ENCODE results near the gene AQP10. TPM values are rescaled to one million over a fixed set of nuclear protein-coding genes. Genes with fewer than 3 reads are reported as not detected.
A peak's percentile ranks its signal among the peaks of the same experiment; 100 is the strongest.
"Not testable (repeated sequence)": the region's sequence is repeated elsewhere in the genome, so short reads cannot be mapped to it uniquely, and the experiment has no call there.

Gene AQP10
- total RNA-seq, 4 donors from 2014 or later, result not detected

GRCh38 chr1:154335025-154335714, 14.3 kb downstream of the AQP10 start:
- Histone ChIP-seq H3K4me3 (no peak overlapping the region), H3K9me3 (no peaks in the 10 kb centered on the region), H3K27ac (peak overlapping the region; percentile 59 to 75), H3K4me1 (peaks cover 0 to 7% of the 10 kb centered on the region in 2 donors), H3K36me3 (no peaks in the 10 kb centered on the region), H3K27me3 (no peaks in the 10 kb centered on the region)
- DNase-seq, result peak; percentile 76 to 85
- TF ChIP-seq CTCF (IDR thresholded peaks at IDR 0.05) (peak; percentile 67 to 90 (median 82)), POLR2A (IDR thresholded peaks at IDR 0.05) (no peak)
- intact Hi-C loops (cut with DNase I; ENCODE audit: low total_unique reads), result no loop called here

GRCh38 chr1:154337253-154337894, 16.5 kb downstream of the AQP10 start:
- no peaks in the 10 kb centered on the region for H3K27me3 ChIP-seq
- no peak for TF ChIP-seq CTCF (IDR thresholded peaks at IDR 0.05)
- TF ChIP-seq POLR2A (IDR thresholded peaks at IDR 0.05), result no peak
- H3K4me3 ChIP-seq, result no peak overlapping the region
- H3K36me3 ChIP-seq, result no peaks in the 10 kb centered on the region
- no peaks in the 10 kb centered on the region for H3K9me3 ChIP-seq
- DNase-seq, result no peak
- peaks cover 0 to 7% of the 10 kb centered on the region in 2 donors for H3K4me1 ChIP-seq
- no peak overlapping the region for H3K27ac ChIP-seq
- intact Hi-C loops (cut with DNase I; ENCODE audit: low total_unique reads), result no loop called here

- Histone ChIP-seq H3K4me3 (no peak overlapping the region), H3K9me3 (no peaks in the 10 kb centered on the region), H3K27me3 (no peaks in the 10 kb centered on the region), H3K36me3 (no peaks in the 10 kb centered on the region), H3K4me1 (peaks cover 0 to 7% of the 10 kb centered on the region in 2 donors), H3K27ac (no peak overlapping the region)
- TF ChIP-seq CTCF (IDR thresholded peaks at IDR 0.05) (no peak), POLR2A (IDR thresholded peaks at IDR 0.05) (no peak)
- no peak for DNase-seq
- intact Hi-C loops (cut with DNase I; ENCODE audit: low total_unique reads), result no loop called here
Observed at GRCh38 chr1:154338875-154339274, 18.0 kb downstream of the AQP10 start.

GRCh38 chr1:154341366-154341765, 20.5 kb downstream of the AQP10 start:
- H3K4me3 ChIP-seq; H3K9me3 ChIP-seq; H3K27me3 ChIP-seq; H3K27ac ChIP-seq; DNase-seq; H3K36me3 ChIP-seq; H3K4me1 ChIP-seq; intact Hi-C loops (cut with DNase I; ENCODE audit: low total_unique reads): not testable (repeated sequence)

GRCh38 chr1:154342132-154342531, 21.2 kb downstream of the AQP10 start:
- Histone ChIP-seq H3K27ac (no peak overlapping the region), H3K4me3 (no peak overlapping the region), H3K36me3 (no peaks in the 10 kb centered on the region), H3K27me3 (no peaks in the 10 kb centered on the region), H3K4me1 (no peaks in the 10 kb centered on the region), H3K9me3 (no peaks in the 10 kb centered on the region)
- no peak for TF ChIP-seq CTCF (IDR thresholded peaks at IDR 0.05)
- DNase-seq, result no peak
- intact Hi-C loops (cut with DNase I; ENCODE audit: low total_unique reads), result no loop called here
